Measurements from ENCODE around the gene IGFBP2. TPM values are rescaled to one million over a fixed set of nuclear protein-coding genes. Genes with fewer than 3 reads are reported as not detected.
A peak's percentile ranks its signal among the peaks of the same experiment; 100 is the strongest.
"Not testable (repeated sequence)": the region's sequence is repeated elsewhere in the genome, so short reads cannot be mapped to it uniquely, and the experiment has no call there.

The IGFBP2 gene
- total RNA-seq, 1 donor from 2014 or later = 371 TPM

- no peak overlapping the region for H3K4me3 Mint-ChIP-seq
- Histone ChIP-seq H3K9ac (no peak overlapping the region), H3K79me2 (ENCODE audit: low read depth) (no peaks in the 10 kb centered on the region), H3K4me2 (peak overlapping the region; percentile 2), H3K27me3 (no peaks in the 10 kb centered on the region), H3F3A (ENCODE audit: low read depth) (peaks cover 10% of the 10 kb centered on the region), H3K9me3 (ENCODE audit: low read depth) (no peaks in the 10 kb centered on the region), H2AFZ (replicated peaks) (no peak overlapping the region), H3K27ac (no peak overlapping the region), H4K20me1 (ENCODE audit: low read depth) (no peaks in the 10 kb centered on the region), H3K36me3 (no peaks in the 10 kb centered on the region), H3K4me3 (no peak overlapping the region), H3K4me1 (peaks cover 14% of the 10 kb centered on the region)
- no peaks in the 10 kb centered on the region for H3K36me3 Mint-ChIP-seq
- H3K27ac Mint-ChIP-seq = no peak overlapping the region
- peaks cover 2% of the 10 kb centered on the region for H3K9me3 Mint-ChIP-seq
- H3K4me1 Mint-ChIP-seq = peaks cover 19% of the 10 kb centered on the region
- no peaks in the 10 kb centered on the region for H3K27me3 Mint-ChIP-seq (ENCODE audit: insufficient read depth, low read depth)
- no peak for DNase-seq (ENCODE audit: low spot score)
- no peak for TF ChIP-seq EZH2phosphoT487 (IDR thresholded peaks at IDR 0.05)
- no peak for TF ChIP-seq CTCF (IDR thresholded peaks at IDR 0.05)
- TF ChIP-seq EZH2 (IDR thresholded peaks at IDR 0.05) = no peak
These were observed 36.2 kb upstream of the IGFBP2 start for GRCh38 chr2:216596980-216597509.

GRCh38 chr2:216597825-216598224 lies 35.4 kb upstream of the IGFBP2 start:
- not testable (repeated sequence) for H3K27me3 Mint-ChIP-seq (ENCODE audit: insufficient read depth, low read depth); H3K27ac Mint-ChIP-seq; H2AFZ ChIP-seq (replicated peaks); H3K27me3 ChIP-seq; H3K9ac ChIP-seq; H3K4me3 Mint-ChIP-seq; DNase-seq (ENCODE audit: low spot score); H3K79me2 ChIP-seq (ENCODE audit: low read depth); H4K20me1 ChIP-seq (ENCODE audit: low read depth); H3K9me3 ChIP-seq (ENCODE audit: low read depth); H3K36me3 Mint-ChIP-seq; H3K4me3 ChIP-seq; H3K9me3 Mint-ChIP-seq; H3K27ac ChIP-seq; H3K36me3 ChIP-seq; H3K4me2 ChIP-seq
- H3K4me1 Mint-ChIP-seq = peaks cover 26% of the 10 kb centered on the region
- Histone ChIP-seq H3K4me1 (peaks cover 21% of the 10 kb centered on the region), H3F3A (ENCODE audit: low read depth) (peaks cover 18% of the 10 kb centered on the region)

- peak overlapping the region; percentile 77 for H3K27ac Mint-ChIP-seq
These were observed 31.4 kb upstream of the IGFBP2 start for GRCh38 chr2:216601632-216602409.

More at GRCh38 chr2:216601632-216602409, 31.4 kb upstream of the IGFBP2 start:
- H3K4me1 ChIP-seq = peaks cover 36% of the 10 kb centered on the region
- H3K4me1 Mint-ChIP-seq = peaks cover 38% of the 10 kb centered on the region
- no peaks in the 10 kb centered on the region for H3K79me2 ChIP-seq (ENCODE audit: low read depth)
- H3K36me3 Mint-ChIP-seq = no peaks in the 10 kb centered on the region
- no peaks in the 10 kb centered on the region for H3K27me3 ChIP-seq
- TF ChIP-seq CTCF (IDR thresholded peaks at IDR 0.05) (no peak), EZH2 (IDR thresholded peaks at IDR 0.05) (no peak), EZH2phosphoT487 (IDR thresholded peaks at IDR 0.05) (no peak)
- H3K4me3 ChIP-seq = no peak overlapping the region
- H3K36me3 ChIP-seq = no peaks in the 10 kb centered on the region
- H3K9me3 ChIP-seq (ENCODE audit: low read depth) = no peaks in the 10 kb centered on the region
- H3K27ac ChIP-seq = peak overlapping the region; percentile 73
- peaks cover 4% of the 10 kb centered on the region for H3K27me3 Mint-ChIP-seq (ENCODE audit: insufficient read depth, low read depth)
- no peaks in the 10 kb centered on the region for H4K20me1 ChIP-seq (ENCODE audit: low read depth)
- peaks cover 34% of the 10 kb centered on the region for H3F3A ChIP-seq (ENCODE audit: low read depth)
- no peak overlapping the region for H3K4me3 Mint-ChIP-seq
- H3K4me2 ChIP-seq = peak overlapping the region; percentile 55
- H3K9ac ChIP-seq = no peak overlapping the region
- H3K9me3 Mint-ChIP-seq = peaks cover 2% of the 10 kb centered on the region
- no peak overlapping the region for H2AFZ ChIP-seq (replicated peaks)
- no peak for DNase-seq (ENCODE audit: low spot score)
